Keratinocyte (primary cell): ENCODE data around the gene AMBP. TPM values are rescaled to one million over a fixed set of nuclear protein-coding genes. Genes with fewer than 3 reads are reported as not detected.

Experiments
- DNase-seq: peaks from one replicate; pipeline ENCODE4 v3.0.0-alpha.2; 2011; ENCODE audit warnings: low read depth, missing footprints, low spot score
- FAIRE-seq: peaks from 2 replicates; lab custom pipeline; 2011; peaks lifted over from hg19 to GRCh38; lab: Jason Lieb, UNC
- H2AFZ ChIP-seq: 2 replicates; pipeline ENCODE4 v1.6.0; 2012; ENCODE audit warnings: low read length, control low read depth, inconsistent platforms; ENCODE audit not compliant: control insufficient read depth
- H3K27ac ChIP-seq: 2 replicates; pipeline ENCODE4 v1.5.1; 2011; ENCODE audit warnings: low read length; ENCODE audit not compliant: control insufficient read depth, insufficient read depth
- H3K27me3 ChIP-seq: 3 replicates; pipeline ENCODE4 v1.6.0; 2011; ENCODE audit warnings: low read length; ENCODE audit not compliant: control insufficient read depth, insufficient read depth; ENCODE audit errors: extremely low read depth
- H3K36me3 ChIP-seq, 2 experiments: 2 replicates in 1 of 2; 3 replicates in 1 of 2; pipeline ENCODE4 v1.5.1; 2011; ENCODE audit warnings: low read length in 2 of 2, mild to moderate bottlenecking in 1 of 2; ENCODE audit not compliant: control insufficient read depth in 2 of 2, insufficient read depth in 2 of 2; ENCODE audit errors: extremely low read depth in 1 of 2
- H3K4me1 ChIP-seq: 3 replicates; pipeline ENCODE4 v1.5.1; 2011; ENCODE audit warnings: low read length; ENCODE audit not compliant: control insufficient read depth, insufficient read depth; ENCODE audit errors: extremely low read depth
- H3K4me2 ChIP-seq: 3 replicates; pipeline ENCODE4 v1.6.0; 2011; ENCODE audit warnings: low read depth, low read length; ENCODE audit not compliant: control insufficient read depth, insufficient read depth; ENCODE audit errors: extremely low read depth
- H3K4me3 ChIP-seq, 3 experiments: fragments of 200-600 bp in 1 of 3; sonication (generic) in 1 of 3; 2 replicates in 2 of 3; 3 replicates in 1 of 3; pipeline ENCODE4 v1.5.1; 2011 to 2016; ENCODE audit warnings: low read length in 3 of 3, mild to moderate bottlenecking in 3 of 3, control low read depth in 2 of 3, inconsistent platforms in 1 of 3, low read depth in 1 of 3, mixed read lengths in 1 of 3, mixed run types in 1 of 3, moderate library complexity in 1 of 3; ENCODE audit not compliant: control insufficient read depth in 2 of 3, insufficient read depth in 2 of 3; ENCODE audit errors: extremely low read depth in 1 of 3
- H3K79me2 ChIP-seq: 2 replicates; pipeline ENCODE4 v1.6.0; 2012; ENCODE audit warnings: low read length; ENCODE audit not compliant: control insufficient read depth, insufficient read depth
- H3K9ac ChIP-seq: 3 replicates; pipeline ENCODE4 v1.6.0; 2011; ENCODE audit warnings: low read length; ENCODE audit not compliant: control insufficient read depth, insufficient read depth; ENCODE audit errors: extremely low read depth
- H3K9me1 ChIP-seq: 3 replicates; pipeline ENCODE4 v1.6.0; 2011; ENCODE audit warnings: low read length; ENCODE audit not compliant: control insufficient read depth, insufficient read depth; ENCODE audit errors: extremely low read depth
- H3K9me3 ChIP-seq: 2 replicates; pipeline ENCODE4 v1.5.1; 2012; ENCODE audit warnings: low read depth, low read length; ENCODE audit not compliant: control insufficient read depth
- H4K20me1 ChIP-seq: 3 replicates; pipeline ENCODE4 v1.6.0; 2011; ENCODE audit warnings: low read length; ENCODE audit not compliant: control insufficient read depth, insufficient read depth; ENCODE audit errors: extremely low read depth
- EZH2 ChIP-seq: IDR thresholded peaks from one replicate; pipeline ENCODE4 v1.6.1; 2012; ENCODE audit warnings: inconsistent platforms, mild to moderate bottlenecking, low read length, moderate library complexity
- dilution Hi-C: fragments of 300-500 bp; cut with MboI; formaldehyde crosslinking; loops from one replicate; pipeline ENCODE4 v1.7.0; 2020; ENCODE audit warnings: low sequenced_read_pairs; ENCODE audit not compliant: extremely low pct_ligation_motif_present
- polyA plus RNA-seq, 5 experiments: library from polyadenylated mRNA; depleted of rRNA in 3 of 5; stranded (reverse) in 3 of 5; stranded (forward) in 1 of 5; unstranded in 1 of 5; fragments of >200 nt; gene quantifications; 1 replicate in 1 of 5; 2 replicates in 3 of 5; 3 replicates in 1 of 5; pipeline versions ENCODE4 v1.2.1 to v1.2.3, GENCODE V29; 2011 to 2012; ENCODE audit warnings: missing spikeins in 2 of 5, low read depth in 1 of 5, low replicate concordance in 1 of 5

Gene AMBP
- polyA plus RNA-seq, 1 donor (not counting 4 experiments of a cell fraction or from before 2014, with no cell fraction given) = not detected

DNA sequence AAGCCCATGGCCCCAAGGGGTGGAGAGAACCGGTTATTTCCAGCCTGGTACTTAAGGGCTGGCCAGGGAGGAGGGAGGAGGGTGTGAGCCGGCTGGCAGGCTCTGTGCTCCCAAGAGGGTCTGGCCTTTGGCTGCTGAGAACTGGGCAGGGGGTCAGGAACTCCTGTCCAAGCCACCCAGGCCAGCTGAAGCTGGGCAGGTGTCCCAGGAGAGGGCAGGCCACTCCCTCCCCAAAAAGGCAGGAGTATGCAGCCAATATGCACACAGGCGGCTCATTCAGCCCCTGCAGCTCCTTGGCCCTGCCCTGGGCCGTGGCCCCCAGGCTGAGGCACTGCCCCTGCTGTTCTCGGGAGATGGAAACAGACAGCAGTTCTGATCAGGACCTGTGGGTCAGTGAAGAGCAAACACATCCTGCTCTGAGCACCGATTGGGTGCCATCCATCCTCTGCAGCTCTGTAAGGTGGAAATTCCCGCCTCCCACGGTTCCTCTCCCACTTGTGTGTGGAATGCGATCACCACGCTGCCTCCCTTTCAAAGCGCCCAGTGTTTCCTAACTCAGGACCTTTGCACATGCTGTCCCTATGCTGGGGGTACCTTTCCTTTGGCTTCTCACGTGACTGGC, 38.1 kb upstream of the AMBP start:
- H3K9me1 ChIP-seq = no peaks in the 10 kb centered on the region
- H2AFZ ChIP-seq = no peak overlapping the region
- no peak overlapping the region for H3K4me3 ChIP-seq
- H4K20me1 ChIP-seq = no peaks in the 10 kb centered on the region
- H3K27me3 ChIP-seq = peaks cover 13% of the 10 kb centered on the region
- H3K27ac ChIP-seq = no peak overlapping the region
- no peak for DNase-seq
- no peak for TF ChIP-seq EZH2
- no peak overlapping the region for H3K9ac ChIP-seq
- H3K36me3 ChIP-seq = no peaks in the 10 kb centered on the region
- no peaks in the 10 kb centered on the region for H3K9me3 ChIP-seq
- H3K79me2 ChIP-seq = no peaks in the 10 kb centered on the region
- H3K4me1 ChIP-seq = peaks cover 5% of the 10 kb centered on the region
- dilution Hi-C loops = no loop called here
- no peak for FAIRE-seq
- H3K4me2 ChIP-seq = no peak overlapping the region

DNA sequence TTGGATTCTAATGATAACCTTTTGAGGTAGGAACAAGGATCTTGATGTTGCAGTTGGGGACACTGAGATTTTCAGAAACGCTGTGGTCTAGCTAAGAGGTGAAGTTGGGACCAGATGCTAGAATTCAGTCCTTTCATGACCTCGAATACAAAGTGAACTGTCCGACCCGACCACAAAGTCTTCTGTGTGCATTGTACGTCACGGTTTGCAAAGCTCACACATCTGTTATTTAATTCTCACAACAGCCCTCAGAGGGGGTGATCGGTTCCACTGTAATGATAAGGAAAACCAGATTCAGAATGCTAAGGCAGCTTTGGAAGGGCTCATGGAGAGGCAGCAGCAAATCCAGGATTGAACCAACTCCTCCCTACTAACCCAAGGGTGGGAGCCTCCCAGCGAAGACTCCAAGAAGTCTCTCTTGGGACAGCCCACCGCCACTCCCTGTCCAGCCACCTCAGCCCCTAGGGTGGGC, 37.6 kb upstream of the AMBP start:
- Histone ChIP-seq H3K27me3 (peaks cover 13% of the 10 kb centered on the region), H3K27ac (no peak overlapping the region), H3K79me2 (no peaks in the 10 kb centered on the region), H2AFZ (no peak overlapping the region), H3K9ac (no peak overlapping the region), H3K4me2 (no peak overlapping the region), H3K9me3 (no peaks in the 10 kb centered on the region), H3K9me1 (no peaks in the 10 kb centered on the region), H3K4me1 (peaks cover 5% of the 10 kb centered on the region), H4K20me1 (no peaks in the 10 kb centered on the region), H3K4me3 (no peak overlapping the region), H3K36me3 (no peaks in the 10 kb centered on the region)
- dilution Hi-C loops = no loop called here
- FAIRE-seq (no peak), DNase-seq (no peak)
- no peak for TF ChIP-seq EZH2

DNA sequence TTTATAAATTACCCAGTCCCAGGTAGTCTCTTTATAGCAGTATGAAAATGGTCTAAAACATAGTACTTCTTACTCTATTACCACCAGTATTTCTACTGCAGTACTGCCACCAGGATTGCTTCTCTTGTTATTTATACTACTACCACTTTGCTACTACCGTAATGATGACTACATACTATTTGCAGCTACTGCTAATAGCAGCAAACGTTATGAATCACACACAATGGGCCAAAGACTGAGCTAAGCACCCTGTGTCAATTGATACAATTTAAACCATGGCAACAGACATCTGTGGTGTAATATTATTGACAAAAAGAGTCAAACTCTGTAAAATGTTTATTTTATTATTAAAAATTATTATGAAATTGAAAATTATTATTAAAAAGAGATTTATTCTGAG, 36.3 kb upstream of the AMBP start:
- dilution Hi-C loops = no loop called here
- H3K4me1 ChIP-seq = peaks cover 9% of the 10 kb centered on the region
- no peak overlapping the region for H3K27ac ChIP-seq
- H3K9me3 ChIP-seq = no peaks in the 10 kb centered on the region
- H3K36me3 ChIP-seq = no peaks in the 10 kb centered on the region
- no peak for FAIRE-seq
- H3K4me3 ChIP-seq = no peak overlapping the region
- H3K9me1 ChIP-seq = no peaks in the 10 kb centered on the region
- H3K4me2 ChIP-seq = no peak overlapping the region
- DNase-seq = no peak
- no peak overlapping the region for H2AFZ ChIP-seq
- TF ChIP-seq EZH2 = no peak
- peaks cover 7% of the 10 kb centered on the region for H3K27me3 ChIP-seq
- no peak overlapping the region for H3K9ac ChIP-seq
- no peaks in the 10 kb centered on the region for H4K20me1 ChIP-seq
- H3K79me2 ChIP-seq = no peaks in the 10 kb centered on the region
